Head of caudate nucleus (tissue), 42 donors: ENCODE results near the gene CERS1.

ENCODE experiments used
- DNase-seq, 42 donors: peaks; one replicate each; pipeline versions ENCODE4 v3.0.0 to v3.0.0-alpha.2; 2020 to 2021; ENCODE audit warnings: mixed read lengths in 7 of 42
- intact Hi-C: fragments of 100-400 bp; cut with DNase I; formaldehyde crosslinking; loops from one replicate; pipeline ENCODE4 v1.15.0; 2022

The CERS1 gene

DNA sequence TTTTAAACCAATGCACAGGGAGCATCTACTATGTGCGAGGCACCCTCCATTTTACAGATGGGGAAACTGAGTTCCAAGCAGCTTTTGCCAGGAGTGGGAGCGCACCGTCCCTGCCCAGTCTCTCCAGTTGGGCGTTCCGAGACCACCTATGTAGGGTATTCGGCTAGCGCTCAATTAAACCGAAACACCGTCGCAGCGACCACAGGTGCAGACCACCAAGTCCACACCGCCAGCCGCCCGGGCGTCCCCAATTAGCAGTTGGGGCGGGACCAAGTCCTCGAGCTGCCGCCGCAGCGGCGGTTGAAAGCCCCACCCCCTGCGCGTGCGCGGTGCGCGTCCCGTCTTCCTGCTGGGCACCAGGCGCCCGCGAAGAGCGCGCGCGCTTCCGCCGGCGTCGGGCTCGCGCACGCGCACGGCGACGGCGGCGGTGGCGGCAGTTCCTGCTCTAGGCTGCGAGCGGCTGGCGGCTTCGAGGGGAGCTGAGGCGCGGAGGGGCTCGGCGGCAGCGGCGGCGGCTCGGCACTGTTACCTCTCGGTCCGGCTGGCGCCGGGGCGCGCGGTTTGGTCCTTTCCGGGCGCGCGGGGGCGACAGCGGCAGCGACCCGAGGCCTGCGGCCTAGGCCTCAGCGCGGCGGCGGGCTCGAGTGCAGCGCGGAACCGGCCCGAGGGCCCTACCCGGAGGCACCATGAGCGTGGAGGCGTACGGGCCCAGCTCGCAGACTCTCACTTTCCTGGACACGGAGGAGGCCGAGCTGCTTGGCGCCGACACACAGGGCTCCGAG, 64.2 kb downstream of the CERS1 start, which contains the start of gene UPF1:
Gene UPF1, plus strand, starts transcription at position 436 of the 782 bp plus-strand sequence. Its CDS starts 251 bp downstream, at position 687.
- peak; percentile 80 to 97 (median 94) for DNase-seq
- intact Hi-C loops = loop anchor here (10.0 kb wide), 1 partner anchor 157 kb away; no protein-coding TSS in a partner anchor

DNA sequence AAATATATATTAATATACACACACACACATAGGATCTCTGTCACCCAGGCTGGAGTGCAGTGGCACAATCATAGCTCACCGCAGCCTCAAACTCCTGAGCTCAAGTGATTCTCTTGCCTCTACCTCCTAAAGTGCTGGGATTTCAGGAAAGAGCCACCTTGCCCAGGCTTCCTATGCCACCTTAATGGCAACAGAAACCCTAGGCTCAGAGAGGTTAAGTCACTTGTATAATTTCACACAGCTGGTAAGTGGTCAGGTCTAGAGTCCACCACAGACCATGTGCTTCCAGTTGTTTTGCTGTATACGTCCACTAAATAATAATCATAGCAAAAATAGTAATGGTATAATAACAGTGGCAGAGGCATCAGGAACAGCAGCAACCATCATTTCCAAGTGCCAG, 65.5 kb downstream of the CERS1 start:
- intact Hi-C loops = loop anchor here (10.0 kb wide), 1 partner anchor 156 kb away; no protein-coding TSS in a partner anchor

DNA sequence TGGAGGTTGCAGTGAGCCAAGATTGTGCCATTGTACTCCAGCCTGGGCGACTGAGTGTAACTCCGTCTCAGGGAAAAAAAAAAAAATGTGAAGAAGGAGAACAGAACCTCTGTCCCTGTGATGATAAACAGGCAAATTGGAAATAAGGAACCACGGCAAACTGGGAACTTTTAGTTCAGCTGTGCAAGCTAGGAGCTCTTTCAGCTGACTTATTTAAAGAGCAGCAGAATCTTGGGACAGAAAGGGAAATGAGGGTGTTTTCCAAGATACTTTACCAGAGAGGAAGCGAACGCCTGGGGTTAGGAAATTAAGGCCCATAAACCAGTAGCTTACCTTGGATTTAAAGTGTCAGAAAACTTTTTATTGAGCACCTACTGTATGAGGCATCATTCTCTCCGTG, 67.2 kb downstream of the CERS1 start:
- intact Hi-C loops = no loop called here
- DNase-seq = no peak

More for the DNA sequence above, 65.5 kb downstream of the CERS1 start:
- DNase-seq = no peak
